HG03097 (cell line): ENCODE data around the gene THRSP.
"Not testable (repeated sequence)": the region's sequence is repeated elsewhere in the genome, so short reads cannot be mapped to it uniquely, and the experiment has no call there.

Experiments used
- ATAC-seq: cut with Tn5 transposase; IDR thresholded peaks from one replicate; pipeline ENCODE4 v1.9.1; 2021; ENCODE audit not compliant: unreplicated experiment, low FRiP score

THRSP gene

GRCh38 chr11:78086521-78087074 lies 22.9 kb downstream of the THRSP start:
- not testable (repeated sequence) for ATAC-seq

- ATAC-seq, result no peak
These were observed 30.6 kb downstream of the THRSP start for GRCh38 chr11:78094250-78094649.

- ATAC-seq, result no peak
These were observed 34.2 kb downstream of the THRSP start for GRCh38 chr11:78097666-78098385.

GRCh38 chr11:78099666-78100065 lies 36.0 kb downstream of the THRSP start:
- no peak for ATAC-seq

GRCh38 chr11:78100261-78100660 lies 36.6 kb downstream of the THRSP start:
- ATAC-seq, result no peak

GRCh38 chr11:78100676-78101472 lies 37.2 kb downstream of the THRSP start:
- ATAC-seq, result no peak

GRCh38 chr11:78109081-78110015 lies 45.7 kb downstream of the THRSP start:
- no peak for ATAC-seq

- ATAC-seq, result no peak
These were observed 46.7 kb downstream of the THRSP start for GRCh38 chr11:78110351-78110750.

- ATAC-seq, result no peak
These were observed 47.2 kb downstream of the THRSP start for GRCh38 chr11:78110830-78111229.

GRCh38 chr11:78111298-78111697 lies 47.6 kb downstream of the THRSP start:
- no peak for ATAC-seq

- ATAC-seq, result no peak
These were observed 49.1 kb downstream of the THRSP start for GRCh38 chr11:78112582-78113275.
